NCI-H1092 (cell line): ENCODE data around the gene ARL6.

Experiments used
- DNase-seq: peaks from one replicate; lab custom pipeline; 2025; lab: John Stamatoyannopoulos, UW

Gene ARL6

GRCh38 chr3:97764407-97765238 lies at the start of gene ARL6:
TSS of gene ARL6 (plus strand) at chr3:97764758. CDS start at chr3:97768108, 3,350 bp downstream.
- DNase-seq: peak; percentile 88

- peak; percentile 74 for DNase-seq
These were observed 45.3 kb upstream of the ARL6 start for GRCh38 chr3:97719156-97719821.

- peak; percentile 10 for DNase-seq
These were observed 44.1 kb upstream of the ARL6 start for GRCh38 chr3:97720417-97720816.

GRCh38 chr3:97721446-97721845 lies 43.1 kb upstream of the ARL6 start:
- DNase-seq: no peak

- no peak for DNase-seq
These were observed 27.6 kb upstream of the ARL6 start for GRCh38 chr3:97736928-97737327.

- DNase-seq: no peak
These were observed 25.8 kb upstream of the ARL6 start for GRCh38 chr3:97738761-97739160.

GRCh38 chr3:97742036-97742435 lies 22.5 kb upstream of the ARL6 start:
- no peak for DNase-seq

- no peak for DNase-seq
These were observed 20.3 kb upstream of the ARL6 start for GRCh38 chr3:97744289-97744688.

GRCh38 chr3:97763586-97764406 lies 762 bp upstream of the ARL6 start:
- no peak for DNase-seq

GRCh38 chr3:97765336-97765735 lies 778 bp downstream of the ARL6 start:
- no peak for DNase-seq

- DNase-seq: no peak
These were observed 8.4 kb downstream of the ARL6 start for GRCh38 chr3:97772926-97773325.

- DNase-seq: no peak
These were observed 13.6 kb downstream of the ARL6 start for GRCh38 chr3:97778152-97778551.

- peak; percentile 16 for DNase-seq
These were observed 29.0 kb downstream of the ARL6 start for GRCh38 chr3:97793420-97794019.

- no peak for DNase-seq
These were observed 31.4 kb downstream of the ARL6 start for GRCh38 chr3:97795951-97796350.

- no peak for DNase-seq
These were observed 39.9 kb downstream of the ARL6 start for GRCh38 chr3:97804471-97804870.

GRCh38 chr3:97810779-97811390 lies 46.3 kb downstream of the ARL6 start:
- DNase-seq: no peak

GRCh38 chr3:97815149-97815917 lies 50.8 kb downstream of the ARL6 start:
- no peak for DNase-seq

- DNase-seq: no peak
These were observed 52.3 kb downstream of the ARL6 start for GRCh38 chr3:97816811-97817210.

- peak; percentile 92 for DNase-seq
These were observed 53.4 kb downstream of the ARL6 start for GRCh38 chr3:97817965-97818364.

GRCh38 chr3:97820780-97821179 lies 56.2 kb downstream of the ARL6 start:
- DNase-seq: no peak

GRCh38 chr3:97821287-97821773 lies 56.8 kb downstream of the ARL6 start:
- peak; percentile 46 for DNase-seq
